ENCODE measurements around the gene PTTG1IP. TPM values are rescaled to one million over a fixed set of nuclear protein-coding genes. Genes with fewer than 3 reads are reported as not detected.

The PTTG1IP gene
- total RNA-seq, 6 experiments from 2014 or later = 241 to 290 (median 277) TPM

GRCh38 chr21:44874497-44875315 is 1.2 kb upstream of the PTTG1IP start:
- peak overlapping the region; percentile 73 for H3K27ac Mint-ChIP-seq
- no peaks in the 10 kb centered on the region; the same call in 1 of the 2 replicates for H3K36me3 Mint-ChIP-seq (ENCODE audit: low read depth)
- no peaks in the 10 kb centered on the region for H3K27me3 Mint-ChIP-seq (ENCODE audit: insufficient read depth)
- TF ChIP-seq, protein P1, sequence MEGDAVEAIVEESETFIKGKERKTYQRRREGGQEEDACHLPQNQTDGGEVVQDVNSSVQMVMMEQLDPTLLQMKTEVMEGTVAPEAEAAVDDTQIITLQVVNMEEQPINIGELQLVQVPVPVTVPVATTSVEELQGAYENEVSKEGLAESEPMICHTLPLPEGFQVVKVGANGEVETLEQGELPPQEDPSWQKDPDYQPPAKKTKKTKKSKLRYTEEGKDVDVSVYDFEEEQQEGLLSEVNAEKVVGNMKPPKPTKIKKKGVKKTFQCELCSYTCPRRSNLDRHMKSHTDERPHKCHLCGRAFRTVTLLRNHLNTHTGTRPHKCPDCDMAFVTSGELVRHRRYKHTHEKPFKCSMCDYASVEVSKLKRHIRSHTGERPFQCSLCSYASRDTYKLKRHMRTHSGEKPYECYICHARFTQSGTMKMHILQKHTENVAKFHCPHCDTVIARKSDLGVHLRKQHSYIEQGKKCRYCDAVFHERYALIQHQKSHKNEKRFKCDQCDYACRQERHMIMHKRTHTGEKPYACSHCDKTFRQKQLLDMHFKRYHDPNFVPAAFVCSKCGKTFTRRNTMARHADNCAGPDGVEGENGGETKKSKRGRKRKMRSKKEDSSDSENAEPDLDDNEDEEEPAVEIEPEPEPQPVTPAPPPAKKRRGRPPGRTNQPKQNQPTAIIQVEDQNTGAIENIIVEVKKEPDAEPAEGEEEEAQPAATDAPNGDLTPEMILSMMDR (IDR thresholded peaks at IDR 0.05) = no peak
- DNase-seq = no peak
- H3K9me3 Mint-ChIP-seq = no peaks in the 10 kb centered on the region
- peaks cover 57% of the 10 kb centered on the region for H3K4me1 Mint-ChIP-seq (ENCODE audit: low read depth)
- H3K4me3 Mint-ChIP-seq = peak overlapping the region; percentile 84

GRCh38 chr21:44874240-44874496 is 678 bp upstream of the PTTG1IP start:
- DNase-seq = no peak
- Mint-ChIP-seq H3K27me3 (ENCODE audit: insufficient read depth) (no peaks in the 10 kb centered on the region), H3K9me3 (no peaks in the 10 kb centered on the region), H3K4me1 (ENCODE audit: low read depth) (peaks cover 61% of the 10 kb centered on the region), H3K27ac (peak overlapping the region; percentile 73), H3K4me3 (peak overlapping the region; percentile 84), H3K36me3 (ENCODE audit: low read depth) (no peaks in the 10 kb centered on the region; the same call in 1 of the 2 replicates)
- TF ChIP-seq, protein P1 (IDR thresholded peaks at IDR 0.05) = no peak

DNA sequence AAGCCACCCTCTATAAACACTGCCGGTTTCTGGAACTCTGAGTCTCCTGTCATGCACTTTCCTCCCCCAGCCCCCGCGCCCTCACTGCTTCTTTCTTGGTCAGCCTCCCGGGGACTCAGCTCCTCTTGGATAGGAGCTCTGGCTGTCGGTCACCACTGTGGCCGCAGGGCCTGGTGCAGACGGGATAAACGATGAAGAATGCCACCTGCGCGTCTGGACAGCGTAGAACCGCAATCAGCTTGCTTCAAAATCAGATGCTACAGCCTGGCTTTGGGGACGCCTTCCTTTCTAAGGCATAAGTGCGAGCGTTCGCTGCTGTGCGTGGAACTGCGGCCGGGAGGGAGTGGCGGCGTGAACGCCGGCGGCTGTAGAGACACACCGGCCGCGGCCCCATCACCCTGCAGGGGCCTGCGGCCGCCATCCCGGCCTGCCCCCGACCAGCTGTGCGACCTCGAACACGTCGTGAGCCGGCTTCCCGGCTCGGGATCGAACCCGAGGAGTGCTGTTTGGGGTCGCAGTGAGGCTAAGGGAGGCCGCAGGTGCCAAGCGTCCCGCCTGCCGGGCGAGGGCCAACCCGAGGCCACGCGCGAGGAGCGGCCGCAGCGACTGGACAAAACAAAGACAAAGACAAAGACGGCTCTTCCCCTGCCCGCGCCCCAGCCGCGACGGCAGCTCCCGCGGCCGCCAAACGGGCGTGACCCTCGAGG is 688 bp downstream of the PTTG1IP start:
- Mint-ChIP-seq H3K9me3 (no peaks in the 10 kb centered on the region), H3K36me3 (ENCODE audit: low read depth) (no peaks in the 10 kb centered on the region; the same call in 1 of the 2 replicates), H3K27ac (peak overlapping the region; percentile 93), H3K27me3 (ENCODE audit: insufficient read depth) (no peaks in the 10 kb centered on the region), H3K4me3 (peak overlapping the region; percentile 96), H3K4me1 (ENCODE audit: low read depth) (peaks cover 67% of the 10 kb centered on the region)
- DNase-seq = peak; percentile 24
- TF ChIP-seq, protein P1 (IDR thresholded peaks at IDR 0.05) = no peak

DNA sequence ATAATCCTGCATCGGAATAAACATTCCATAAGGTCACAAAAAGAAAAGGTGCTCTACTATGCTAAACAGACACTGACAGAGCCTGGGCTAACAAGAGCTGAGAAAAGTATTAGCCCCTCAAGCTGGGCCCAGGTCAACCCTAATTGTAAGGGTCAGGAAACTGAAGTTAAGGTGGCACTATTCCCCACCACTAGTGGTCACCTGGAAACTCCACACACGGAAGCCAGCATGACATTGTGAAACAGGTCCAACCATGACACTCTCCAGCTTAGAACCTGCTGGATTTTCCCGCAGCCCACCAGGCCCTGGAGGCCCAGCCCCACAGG is 1.2 kb downstream of the PTTG1IP start:
- H3K4me1 Mint-ChIP-seq (ENCODE audit: low read depth) = peaks cover 72% of the 10 kb centered on the region
- H3K27me3 Mint-ChIP-seq (ENCODE audit: insufficient read depth) = no peaks in the 10 kb centered on the region; the same call in 1 of the 2 replicates
- H3K4me3 Mint-ChIP-seq = peak overlapping the region; percentile 96
- no peaks in the 10 kb centered on the region for H3K9me3 Mint-ChIP-seq
- no peak for DNase-seq
- peak overlapping the region; percentile 93 for H3K27ac Mint-ChIP-seq
- TF ChIP-seq, protein P1 (IDR thresholded peaks at IDR 0.05) = no peak
- peaks cover 4% of the 10 kb centered on the region; the same call in 1 of the 2 replicates for H3K36me3 Mint-ChIP-seq (ENCODE audit: low read depth)

DNA sequence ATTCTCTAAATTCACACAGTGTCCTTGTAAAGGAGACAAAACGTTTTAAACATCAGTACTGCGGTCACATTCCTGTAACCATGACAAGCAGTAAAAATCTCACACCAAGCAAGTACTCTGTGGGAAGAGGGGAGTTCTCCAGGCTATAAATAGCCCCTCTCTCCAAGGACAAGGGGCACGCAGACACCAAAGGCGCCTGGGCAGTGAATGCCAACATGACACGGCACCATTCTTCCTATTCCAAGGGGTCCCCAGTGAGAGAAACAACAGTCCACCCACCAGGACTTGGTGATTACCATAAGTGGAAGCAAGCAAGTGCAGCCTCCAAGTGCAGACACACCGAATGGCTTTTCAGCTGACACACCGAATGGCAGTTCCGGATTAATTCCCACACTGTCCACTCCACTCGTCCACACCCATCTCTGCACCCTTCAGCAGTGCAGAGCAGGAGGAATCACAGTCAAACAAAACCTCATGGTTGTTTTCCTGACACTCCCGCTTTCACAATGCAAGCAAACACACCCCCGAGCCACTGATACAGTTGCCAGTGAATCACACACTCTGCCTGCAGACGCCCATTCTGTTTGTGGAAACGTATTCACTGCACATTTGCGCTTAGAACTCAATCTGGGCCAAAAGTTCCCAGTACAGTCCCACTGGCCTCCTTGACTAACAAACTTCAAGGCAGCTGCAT is 1.8 kb downstream of the PTTG1IP start:
- Mint-ChIP-seq H3K27me3 (ENCODE audit: insufficient read depth) (no peaks in the 10 kb centered on the region; the same call in 1 of the 2 replicates), H3K4me3 (peak overlapping the region; percentile 96), H3K36me3 (ENCODE audit: low read depth) (peaks cover 9% of the 10 kb centered on the region; the same call in 1 of the 2 replicates), H3K27ac (peak overlapping the region; percentile 93), H3K4me1 (ENCODE audit: low read depth) (peaks cover 78% of the 10 kb centered on the region), H3K9me3 (no peaks in the 10 kb centered on the region)
- DNase-seq = peak; percentile 78
- TF ChIP-seq, protein P1 (IDR thresholded peaks at IDR 0.05) = no peak
